Measurements from ENCODE around the gene OR2T8.

Gene OR2T8, protein sequence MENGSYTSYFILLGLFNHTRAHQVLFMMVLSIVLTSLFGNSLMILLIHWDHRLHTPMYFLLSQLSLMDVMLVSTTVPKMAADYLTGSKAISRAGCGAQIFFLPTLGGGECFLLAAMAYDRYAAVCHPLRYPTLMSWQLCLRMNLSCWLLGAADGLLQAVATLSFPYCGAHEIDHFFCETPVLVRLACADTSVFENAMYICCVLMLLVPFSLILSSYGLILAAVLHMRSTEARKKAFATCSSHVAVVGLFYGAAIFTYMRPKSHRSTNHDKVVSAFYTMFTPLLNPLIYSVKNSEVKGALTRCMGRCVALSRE

GRCh38 chr1:247919952-247920351 lies at the start of gene OR2T8:
TSS of gene OR2T8 (plus strand) at chr1:247920252. CDS start at chr1:247921018, 766 bp downstream.
- Mint-ChIP-seq H3K27ac (no peak within 1 kb of the TSS), H3K4me3 (no peak within 1 kb of the TSS), H3K36me3 (ENCODE audit: low read depth) (no peaks in the 10 kb centered on the region), H3K4me1 (no peaks in the 10 kb centered on the region), H3K27me3 (peaks cover 2% of the 10 kb centered on the region), H3K9me3 (no peaks in the 10 kb centered on the region)
- DNase-seq (no peak), ATAC-seq (no peak)

DNA sequence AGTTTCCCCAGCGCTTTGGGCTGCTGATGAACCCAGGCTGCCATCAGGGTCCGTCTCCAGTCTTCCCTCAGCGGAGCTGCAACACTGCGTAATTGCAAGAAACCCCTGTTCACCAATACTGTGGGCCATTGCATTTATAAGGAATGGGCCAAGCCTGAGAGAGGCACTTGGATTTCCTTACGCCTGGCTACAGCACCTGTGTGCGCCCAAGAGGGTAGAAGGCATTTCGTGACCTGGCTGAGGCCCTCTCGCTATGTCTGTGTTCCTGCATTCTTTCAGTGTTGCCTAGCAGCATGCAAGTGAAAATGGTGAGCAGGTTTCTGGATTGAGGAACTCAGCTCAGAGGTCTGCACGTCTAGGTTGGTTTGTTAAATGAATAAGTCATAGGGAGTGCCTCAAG lies 36.7 kb upstream of the OR2T8 start:
- Mint-ChIP-seq H3K27me3 (no peaks in the 10 kb centered on the region), H3K27ac (no peak overlapping the region), H3K4me1 (no peaks in the 10 kb centered on the region), H3K36me3 (ENCODE audit: low read depth) (no peaks in the 10 kb centered on the region), H3K4me3 (no peak overlapping the region), H3K9me3 (peaks cover 5% of the 10 kb centered on the region)
- no peak for ATAC-seq
- DNase-seq = no peak

GRCh38 chr1:247884797-247885413 lies 35.1 kb upstream of the OR2T8 start:
- Mint-ChIP-seq H3K27ac (no peak overlapping the region), H3K36me3 (ENCODE audit: low read depth) (no peaks in the 10 kb centered on the region), H3K4me3 (no peak overlapping the region), H3K27me3 (no peaks in the 10 kb centered on the region), H3K9me3 (no peaks in the 10 kb centered on the region), H3K4me1 (no peaks in the 10 kb centered on the region)
- ATAC-seq (peak; percentile 33), DNase-seq (no peak)

DNA sequence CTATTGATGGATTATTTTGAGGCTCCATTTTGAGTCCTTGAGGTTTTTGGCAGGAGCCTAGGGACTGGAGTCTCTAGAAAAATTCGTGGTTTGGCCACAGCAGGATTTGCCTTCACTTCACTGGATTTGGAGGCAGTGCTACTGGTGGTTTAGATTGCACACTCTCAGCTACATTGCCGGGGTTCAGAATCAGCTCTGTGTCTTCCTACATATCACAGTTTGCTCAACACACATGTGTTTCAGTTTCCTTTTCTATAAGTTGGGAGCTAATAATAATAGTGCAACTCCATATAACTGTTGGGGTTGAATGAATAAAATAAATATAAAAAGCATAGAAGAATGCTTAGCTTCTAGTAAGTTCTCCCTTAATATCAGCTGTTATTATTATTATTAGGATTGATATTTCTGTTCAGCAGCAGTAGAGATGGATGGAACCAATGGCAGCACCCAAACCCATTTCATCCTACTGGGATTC lies 24.9 kb upstream of the OR2T8 start, which contains the start of gene OR2W3:
Gene OR2W3, plus strand, starts transcription at position 425 of the 475 bp plus-strand sequence. Its CDS starts 0 bp downstream, at position 425.
- Mint-ChIP-seq H3K4me1 (no peaks in the 10 kb centered on the region), H3K27me3 (no peaks in the 10 kb centered on the region), H3K27ac (no peak within 1 kb of the TSS), H3K9me3 (no peaks in the 10 kb centered on the region), H3K4me3 (no peak within 1 kb of the TSS), H3K36me3 (ENCODE audit: low read depth) (no peaks in the 10 kb centered on the region)
- DNase-seq (no peak), ATAC-seq (no peak)

DNA sequence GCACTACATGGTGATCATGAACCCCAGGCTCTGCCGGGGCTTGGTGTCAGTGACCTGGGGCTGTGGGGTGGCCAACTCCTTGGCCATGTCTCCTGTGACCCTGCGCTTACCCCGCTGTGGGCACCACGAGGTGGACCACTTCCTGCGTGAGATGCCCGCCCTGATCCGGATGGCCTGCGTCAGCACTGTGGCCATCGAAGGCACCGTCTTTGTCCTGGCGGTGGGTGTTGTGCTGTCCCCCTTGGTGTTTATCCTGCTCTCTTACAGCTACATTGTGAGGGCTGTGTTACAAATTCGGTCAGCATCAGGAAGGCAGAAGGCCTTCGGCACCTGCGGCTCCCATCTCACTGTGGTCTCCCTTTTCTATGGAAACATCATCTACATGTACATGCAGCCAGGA lies 24.1 kb upstream of the OR2T8 start:
- Mint-ChIP-seq H3K9me3 (no peaks in the 10 kb centered on the region), H3K4me1 (no peaks in the 10 kb centered on the region), H3K36me3 (ENCODE audit: low read depth) (no peaks in the 10 kb centered on the region), H3K27ac (no peak overlapping the region), H3K27me3 (no peaks in the 10 kb centered on the region), H3K4me3 (no peak overlapping the region)
- DNase-seq = no peak
- ATAC-seq = no peak

DNA sequence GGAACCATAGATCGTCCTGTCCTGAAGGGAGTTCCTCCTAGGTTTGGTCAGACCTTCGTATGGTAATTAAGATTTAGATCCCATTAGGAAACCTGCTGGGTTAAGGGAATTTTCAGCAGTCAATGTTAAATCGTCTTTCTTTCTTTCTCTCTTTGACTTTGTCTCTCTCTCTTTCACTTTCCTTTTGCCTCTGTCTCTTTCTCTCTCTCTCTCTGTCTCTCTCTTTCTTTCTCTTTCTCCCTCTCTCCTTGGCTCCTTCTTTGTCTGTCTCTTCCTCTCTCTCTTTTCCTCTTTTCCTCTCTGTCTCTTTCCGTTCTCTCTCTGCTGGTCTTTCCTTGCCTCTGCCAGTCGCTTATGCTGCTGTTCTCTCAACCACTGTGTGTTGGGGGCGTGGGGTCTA lies 15.9 kb upstream of the OR2T8 start:
- ATAC-seq = no peak
- peaks cover 19% of the 10 kb centered on the region for H3K4me1 Mint-ChIP-seq
- no peak for DNase-seq
- H3K27ac Mint-ChIP-seq = no peak overlapping the region
- H3K27me3 Mint-ChIP-seq = peaks cover 2% of the 10 kb centered on the region
- no peaks in the 10 kb centered on the region for H3K36me3 Mint-ChIP-seq (ENCODE audit: low read depth)
- peaks cover 12% of the 10 kb centered on the region for H3K9me3 Mint-ChIP-seq
- no peak overlapping the region for H3K4me3 Mint-ChIP-seq

DNA sequence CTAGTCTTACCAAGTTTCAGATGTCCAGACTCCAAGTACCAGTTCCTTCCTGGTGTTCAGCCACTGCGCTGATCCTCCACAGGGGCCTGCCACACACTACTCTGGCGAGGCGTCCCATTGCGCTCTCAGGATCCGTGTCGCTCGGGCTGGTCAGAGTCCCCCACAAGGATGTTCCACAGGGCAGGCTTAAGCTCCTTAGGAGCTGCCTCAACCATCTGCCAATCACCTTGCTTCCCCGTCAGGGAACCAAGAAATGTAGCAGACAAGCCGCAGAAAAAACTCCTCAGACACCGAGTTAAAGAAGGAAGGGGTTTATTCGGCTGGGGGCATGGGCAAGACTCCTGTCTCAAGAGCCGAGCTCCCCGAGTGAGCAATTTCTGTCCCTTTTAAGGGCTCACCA lies 14.9 kb upstream of the OR2T8 start:
- DNase-seq (no peak), ATAC-seq (no peak)
- Mint-ChIP-seq H3K36me3 (ENCODE audit: low read depth) (no peaks in the 10 kb centered on the region), H3K27me3 (peaks cover 2% of the 10 kb centered on the region), H3K4me3 (no peak overlapping the region), H3K4me1 (peaks cover 19% of the 10 kb centered on the region), H3K27ac (no peak overlapping the region), H3K9me3 (peaks cover 12% of the 10 kb centered on the region)

- H3K4me1 Mint-ChIP-seq = peaks cover 19% of the 10 kb centered on the region
- ATAC-seq = peak; percentile 44
- H3K9me3 Mint-ChIP-seq = peaks cover 12% of the 10 kb centered on the region
- H3K36me3 Mint-ChIP-seq (ENCODE audit: low read depth) = no peaks in the 10 kb centered on the region
- no peak for DNase-seq
- peak overlapping the region; percentile 66 for H3K4me3 Mint-ChIP-seq
- peaks cover 2% of the 10 kb centered on the region for H3K27me3 Mint-ChIP-seq
- peak overlapping the region; percentile 46 for H3K27ac Mint-ChIP-seq
Observed at GRCh38 chr1:247905910-247906503, 14.0 kb upstream of the OR2T8 start.

DNA sequence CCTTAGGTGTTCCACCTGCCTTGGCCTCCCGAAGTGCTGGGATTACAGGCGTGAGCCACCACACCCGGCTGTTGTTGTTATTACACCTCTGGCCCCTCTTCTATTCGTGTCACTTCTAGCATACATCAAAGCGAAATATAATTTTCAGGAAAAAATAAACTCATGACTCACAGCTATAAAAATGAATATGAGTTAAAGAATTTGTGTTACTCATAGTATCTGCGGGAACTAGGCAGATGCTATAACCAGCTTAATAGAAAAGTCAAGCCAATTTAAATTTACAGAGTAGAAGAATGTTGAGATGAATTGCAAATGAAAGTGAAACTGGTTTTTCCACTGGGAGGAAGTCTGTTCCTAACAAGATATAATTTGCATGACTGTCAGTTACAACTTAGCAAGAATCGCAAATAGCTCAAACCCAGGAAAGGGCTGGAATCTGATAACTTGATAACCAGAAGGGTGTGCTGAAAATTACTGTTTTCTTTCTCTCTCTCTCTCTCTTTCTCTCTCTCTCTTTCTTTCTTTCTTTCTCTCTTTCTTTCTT lies 13.5 kb upstream of the OR2T8 start:
- peak overlapping the region; percentile 66 for H3K4me3 Mint-ChIP-seq
- peaks cover 12% of the 10 kb centered on the region for H3K9me3 Mint-ChIP-seq
- H3K27ac Mint-ChIP-seq = peak overlapping the region; percentile 46
- H3K4me1 Mint-ChIP-seq = peaks cover 19% of the 10 kb centered on the region
- no peaks in the 10 kb centered on the region for H3K36me3 Mint-ChIP-seq (ENCODE audit: low read depth)
- peaks cover 2% of the 10 kb centered on the region for H3K27me3 Mint-ChIP-seq
- DNase-seq (no peak), ATAC-seq (peak; percentile 92)

DNA sequence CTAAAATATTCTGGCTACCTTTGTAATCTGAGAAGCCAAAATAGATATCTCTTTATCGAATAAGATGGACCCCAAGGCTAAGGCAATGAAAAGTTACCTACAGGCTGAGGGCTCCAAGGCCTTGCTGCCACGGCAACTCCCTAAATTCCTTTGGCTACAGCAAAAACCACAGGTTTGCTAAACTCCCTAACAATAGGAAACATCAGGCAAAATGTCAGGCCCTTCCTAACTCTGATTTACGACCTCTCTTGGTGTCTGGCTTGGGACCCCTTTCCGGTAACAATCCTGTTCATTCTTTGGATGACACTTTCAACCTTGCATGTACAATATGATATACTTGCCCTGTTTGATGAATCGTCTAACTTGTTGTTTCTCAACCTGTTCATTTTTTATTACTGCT lies 11.3 kb upstream of the OR2T8 start:
- no peaks in the 10 kb centered on the region for H3K36me3 Mint-ChIP-seq (ENCODE audit: low read depth)
- ATAC-seq (no peak), DNase-seq (no peak)
- peaks cover 2% of the 10 kb centered on the region for H3K27me3 Mint-ChIP-seq
- no peak overlapping the region for H3K4me3 Mint-ChIP-seq
- H3K4me1 Mint-ChIP-seq = peaks cover 19% of the 10 kb centered on the region
- no peak overlapping the region for H3K27ac Mint-ChIP-seq
- H3K9me3 Mint-ChIP-seq = peaks cover 10% of the 10 kb centered on the region

GRCh38 chr1:247913786-247914185 lies 6.3 kb upstream of the OR2T8 start:
- H3K36me3 Mint-ChIP-seq (ENCODE audit: low read depth) = no peaks in the 10 kb centered on the region
- no peak overlapping the region for H3K27ac Mint-ChIP-seq
- H3K4me1 Mint-ChIP-seq = no peaks in the 10 kb centered on the region
- no peak for DNase-seq
- H3K9me3 Mint-ChIP-seq = no peaks in the 10 kb centered on the region
- peaks cover 2% of the 10 kb centered on the region for H3K27me3 Mint-ChIP-seq
- no peak for ATAC-seq
- no peak overlapping the region for H3K4me3 Mint-ChIP-seq

DNA sequence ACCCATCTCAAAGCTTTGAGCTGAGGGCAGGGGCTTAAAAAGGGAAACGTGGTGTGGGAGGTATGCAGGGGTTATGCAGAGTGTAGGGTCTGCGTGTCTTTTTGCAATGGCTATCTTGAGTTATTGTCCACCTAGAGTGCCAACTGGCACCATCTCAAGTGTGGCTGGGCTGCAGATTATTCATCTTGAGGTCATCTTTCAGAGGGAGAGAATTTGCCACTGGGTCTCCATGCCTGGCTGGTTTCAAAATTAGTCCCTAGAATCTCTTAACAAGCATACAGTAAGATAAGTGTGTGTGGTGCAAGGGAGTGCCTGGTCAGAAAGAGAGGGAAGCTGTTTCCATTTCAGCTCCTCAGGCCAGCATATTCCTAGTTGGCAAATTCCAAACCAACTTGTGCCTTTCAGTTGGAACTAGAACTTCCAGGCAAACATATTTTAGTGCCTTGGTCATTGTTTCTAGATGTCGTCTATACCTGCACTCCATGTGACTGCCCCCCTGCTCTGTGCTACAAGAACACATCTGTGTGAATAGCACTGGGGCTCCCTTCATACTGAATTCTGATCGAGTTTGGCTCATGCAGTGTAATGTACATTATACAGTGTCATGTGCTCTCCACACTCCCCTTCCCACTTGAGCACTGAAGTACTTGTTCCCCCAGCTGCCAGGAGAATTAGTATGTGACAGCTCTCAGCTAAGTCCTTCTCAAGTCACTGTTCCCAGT lies 5.0 kb upstream of the OR2T8 start:
- no peaks in the 10 kb centered on the region for H3K4me1 Mint-ChIP-seq
- ATAC-seq = no peak
- no peak overlapping the region for H3K27ac Mint-ChIP-seq
- no peaks in the 10 kb centered on the region for H3K9me3 Mint-ChIP-seq
- DNase-seq = no peak
- peaks cover 2% of the 10 kb centered on the region for H3K27me3 Mint-ChIP-seq
- no peaks in the 10 kb centered on the region for H3K36me3 Mint-ChIP-seq (ENCODE audit: low read depth)
- H3K4me3 Mint-ChIP-seq = no peak overlapping the region

DNA sequence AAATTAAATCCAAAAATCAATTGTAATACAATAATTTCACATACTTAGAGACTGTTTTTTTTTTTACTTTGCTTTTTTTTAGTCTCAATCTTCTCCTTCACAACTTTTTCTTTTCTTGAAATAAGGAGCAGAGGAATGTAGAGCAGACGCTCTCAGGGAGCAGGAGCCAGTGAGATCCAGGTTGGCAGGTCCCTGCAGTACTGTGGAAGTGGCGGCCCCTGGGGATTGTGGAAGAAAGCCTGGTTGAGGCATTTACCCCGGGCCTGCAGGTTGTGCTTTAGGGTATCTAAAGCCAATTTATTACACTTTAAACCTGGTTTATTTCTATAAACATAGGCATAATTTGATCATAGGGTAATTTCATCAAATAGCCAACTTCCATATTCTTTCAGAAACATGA lies 3.9 kb downstream of the OR2T8 start:
- Mint-ChIP-seq H3K27ac (no peak overlapping the region), H3K9me3 (no peaks in the 10 kb centered on the region), H3K36me3 (ENCODE audit: low read depth) (no peaks in the 10 kb centered on the region), H3K27me3 (no peaks in the 10 kb centered on the region), H3K4me3 (no peak overlapping the region), H3K4me1 (no peaks in the 10 kb centered on the region)
- ATAC-seq (no peak), DNase-seq (no peak)

DNA sequence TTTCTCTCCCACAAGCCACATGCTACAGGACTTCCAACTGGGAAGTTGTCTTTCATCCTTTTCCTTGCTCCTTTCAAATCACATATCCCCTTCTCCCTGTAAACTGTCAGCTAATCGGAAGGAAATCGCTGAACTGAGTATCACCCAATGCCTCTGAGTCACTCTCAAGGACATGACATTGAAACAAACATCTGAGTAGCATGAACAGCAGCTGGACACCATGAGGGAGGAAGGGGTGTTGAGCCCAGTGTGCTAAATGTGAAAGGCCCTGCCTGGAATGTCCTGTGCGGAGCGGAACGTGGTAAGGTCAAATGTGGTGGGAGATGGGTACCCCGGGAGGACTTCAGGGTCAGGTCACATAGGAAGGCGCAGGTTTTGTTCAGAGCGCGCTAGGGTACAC lies 4.8 kb downstream of the OR2T8 start, which contains the start of gene OR2AJ1:
Gene OR2AJ1, plus strand, starts transcription at position 22 of the 400 bp plus-strand sequence. CDS start 8,880 bp downstream, outside the sequence.
- no peaks in the 10 kb centered on the region for H3K36me3 Mint-ChIP-seq (ENCODE audit: low read depth)
- H3K27me3 Mint-ChIP-seq = no peaks in the 10 kb centered on the region
- no peak within 1 kb of the TSS for H3K27ac Mint-ChIP-seq
- no peaks in the 10 kb centered on the region for H3K4me1 Mint-ChIP-seq
- H3K9me3 Mint-ChIP-seq = no peaks in the 10 kb centered on the region
- no peak within 1 kb of the TSS for H3K4me3 Mint-ChIP-seq
- DNase-seq (no peak), ATAC-seq (no peak)
